ENCODE data around the gene KRTAP20-2.

Gene KRTAP20-2

DNA sequence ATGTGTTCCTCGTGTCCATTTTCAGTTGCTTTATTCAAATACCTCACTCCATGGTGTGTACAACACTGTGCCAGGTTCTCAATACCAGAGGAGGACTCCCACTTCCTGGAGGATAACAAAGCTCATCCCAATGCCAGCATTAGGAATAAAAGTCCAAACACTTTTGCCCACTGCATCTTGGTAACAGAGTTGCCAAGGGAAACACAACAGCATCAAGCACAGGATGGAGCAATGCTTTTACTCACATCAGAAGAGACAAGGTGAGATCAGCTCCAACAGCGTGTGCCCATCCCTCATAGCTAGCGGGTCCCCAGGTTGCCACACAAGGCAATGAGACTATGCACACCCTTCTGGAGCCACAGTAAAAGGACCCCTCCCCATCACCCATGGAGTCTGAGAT lies 11.6 kb upstream of the KRTAP20-2 start:
- Histone ChIP-seq H4K8ac (ENCODE audit: low read depth, low read length) (no peak overlapping the region), H2BK12ac (ENCODE audit: low read length) (no peak overlapping the region), H2BK120ac (ENCODE audit: insufficient read depth, low read length, poor library complexity) (no peak overlapping the region), H3K23ac (ENCODE audit: low read length) (no peak overlapping the region), H3K79me1 (ENCODE audit: low read length) (no peaks in the 10 kb centered on the region), H2AK5ac (ENCODE audit: low read length) (no peak overlapping the region), H3K9ac (ENCODE audit: low read length) (no peak overlapping the region), H4K91ac (ENCODE audit: low read depth, low read length) (no peak overlapping the region), H3K4me3 (ENCODE audit: low read depth, low read length) (no peak overlapping the region), H3K4me2 (ENCODE audit: low read length) (no peak overlapping the region), H2AFZ (ENCODE audit: insufficient read depth, low read length, poor library complexity) (no peak overlapping the region), H2BK5ac (ENCODE audit: low read depth, low read length, poor library complexity) (no peak overlapping the region), H3K4me1 (ENCODE audit: control insufficient read depth in 1 of 2, insufficient read depth in 2 of 2, low read length in 2 of 2) (no peaks in the 10 kb centered on the region), H3K27ac (ENCODE audit: low read depth, low read length) (no peak overlapping the region), H3K18ac (ENCODE audit: low read length) (no peak overlapping the region), H3K9me3 (ENCODE audit: insufficient read depth, low read depth, low read length) (peaks cover 1% of the 10 kb centered on the region), H3K79me2 (ENCODE audit: control insufficient read depth, insufficient read depth, low read length, poor library complexity) (no peaks in the 10 kb centered on the region), H3K36me3 (ENCODE audit: control insufficient read depth in 1 of 2, insufficient read depth in 2 of 2, low read length in 2 of 2) (no peaks in the 10 kb centered on the region), H3K27me3 (ENCODE audit: insufficient read depth, low read length) (no peaks in the 10 kb centered on the region), H4K12ac (ENCODE audit: low read depth, low read length) (no peak overlapping the region), H3K14ac (ENCODE audit: low read length) (no peak overlapping the region), H3K4ac (ENCODE audit: low read depth, low read length) (no peak overlapping the region)
- no CpG with 5 or more reads among the region's 3 CpGs for WGBS (ENCODE audit: extremely low coverage, insufficient coverage, insufficient read length)
- DNase-seq: no peak

- Histone ChIP-seq H3K4me3 (ENCODE audit: low read depth, low read length) (no peak overlapping the region), H3K27ac (ENCODE audit: low read depth, low read length) (no peak overlapping the region), H3K4me1 (ENCODE audit: control insufficient read depth in 1 of 2, insufficient read depth in 2 of 2, low read length in 2 of 2) (no peaks in the 10 kb centered on the region), H4K8ac (ENCODE audit: low read depth, low read length) (no peak overlapping the region), H3K4me2 (ENCODE audit: low read length) (no peak overlapping the region), H3K27me3 (ENCODE audit: insufficient read depth, low read length) (no peaks in the 10 kb centered on the region), H4K12ac (ENCODE audit: low read depth, low read length) (no peak overlapping the region), H2BK120ac (ENCODE audit: insufficient read depth, low read length, poor library complexity) (no peak overlapping the region), H3K36me3 (ENCODE audit: control insufficient read depth in 1 of 2, insufficient read depth in 2 of 2, low read length in 2 of 2) (no peaks in the 10 kb centered on the region), H3K79me2 (ENCODE audit: control insufficient read depth, insufficient read depth, low read length, poor library complexity) (no peaks in the 10 kb centered on the region), H3K4ac (ENCODE audit: low read depth, low read length) (no peak overlapping the region), H2AK5ac (ENCODE audit: low read length) (no peak overlapping the region), H3K79me1 (ENCODE audit: low read length) (no peaks in the 10 kb centered on the region), H2BK12ac (ENCODE audit: low read length) (no peak overlapping the region), H4K91ac (ENCODE audit: low read depth, low read length) (no peak overlapping the region), H2BK5ac (ENCODE audit: low read depth, low read length, poor library complexity) (no peak overlapping the region), H3K14ac (ENCODE audit: low read length) (no peak overlapping the region), H3K9me3 (ENCODE audit: insufficient read depth, low read depth, low read length) (peaks cover 1% of the 10 kb centered on the region), H3K18ac (ENCODE audit: low read length) (no peak overlapping the region), H3K23ac (ENCODE audit: low read length) (no peak overlapping the region), H2AFZ (ENCODE audit: insufficient read depth, low read length, poor library complexity) (no peak overlapping the region), H3K9ac (ENCODE audit: low read length) (no peak overlapping the region)
- no peak for DNase-seq
- WGBS (ENCODE audit: extremely low coverage, insufficient coverage, insufficient read length): no CpG with 5 or more reads among the region's 4 CpGs
Observed at GRCh38 chr21:30625449-30626165, 9.4 kb upstream of the KRTAP20-2 start.

- Histone ChIP-seq H2BK120ac (ENCODE audit: insufficient read depth, low read length, poor library complexity) (no peak overlapping the region), H2AK5ac (ENCODE audit: low read length) (no peak overlapping the region), H3K14ac (ENCODE audit: low read length) (no peak overlapping the region), H3K36me3 (ENCODE audit: control insufficient read depth in 1 of 2, insufficient read depth in 2 of 2, low read length in 2 of 2) (no peaks in the 10 kb centered on the region), H3K27ac (ENCODE audit: low read depth, low read length) (no peak overlapping the region), H3K4me1 (ENCODE audit: control insufficient read depth in 1 of 2, insufficient read depth in 2 of 2, low read length in 2 of 2) (no peaks in the 10 kb centered on the region), H3K18ac (ENCODE audit: low read length) (no peak overlapping the region), H3K23ac (ENCODE audit: low read length) (no peak overlapping the region), H2BK5ac (ENCODE audit: low read depth, low read length, poor library complexity) (no peak overlapping the region), H3K9me3 (ENCODE audit: insufficient read depth, low read depth, low read length) (peaks cover 1% of the 10 kb centered on the region), H3K4me2 (ENCODE audit: low read length) (no peak overlapping the region), H3K27me3 (ENCODE audit: insufficient read depth, low read length) (no peaks in the 10 kb centered on the region), H3K9ac (ENCODE audit: low read length) (no peak overlapping the region), H4K8ac (ENCODE audit: low read depth, low read length) (no peak overlapping the region), H3K79me2 (ENCODE audit: control insufficient read depth, insufficient read depth, low read length, poor library complexity) (no peaks in the 10 kb centered on the region), H3K79me1 (ENCODE audit: low read length) (no peaks in the 10 kb centered on the region), H2AFZ (ENCODE audit: insufficient read depth, low read length, poor library complexity) (no peak overlapping the region), H3K4ac (ENCODE audit: low read depth, low read length) (no peak overlapping the region), H3K4me3 (ENCODE audit: low read depth, low read length) (no peak overlapping the region), H4K91ac (ENCODE audit: low read depth, low read length) (no peak overlapping the region), H4K12ac (ENCODE audit: low read depth, low read length) (no peak overlapping the region), H2BK12ac (ENCODE audit: low read length) (no peak overlapping the region)
- WGBS (ENCODE audit: extremely low coverage, insufficient coverage, insufficient read length): no CpG with 5 or more reads among the region's 4 CpGs
- no peak for DNase-seq
Observed at GRCh38 chr21:30628109-30628508, 6.9 kb upstream of the KRTAP20-2 start.

DNA sequence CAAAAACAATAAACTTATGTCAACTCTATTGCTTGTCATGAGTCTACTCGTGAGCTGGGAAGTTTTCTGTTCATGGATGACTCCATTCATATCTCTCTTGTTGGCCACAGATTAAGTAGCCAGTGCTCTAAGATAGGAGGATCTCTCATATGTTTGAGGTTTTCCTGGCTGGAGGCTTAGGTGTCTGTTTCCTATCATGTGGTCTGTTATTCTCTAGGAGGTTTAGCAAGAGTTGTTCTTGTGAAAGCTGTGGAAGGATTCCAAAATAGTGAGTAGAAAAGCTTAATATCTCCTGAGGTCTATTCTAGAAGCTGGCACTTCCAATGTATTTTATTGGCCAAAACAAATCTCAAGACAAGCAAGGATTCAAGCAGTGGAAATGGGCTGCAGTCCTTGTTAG lies 5.8 kb upstream of the KRTAP20-2 start:
- H3K9ac ChIP-seq (ENCODE audit: low read length): no peak overlapping the region
- H3K9me3 ChIP-seq (ENCODE audit: insufficient read depth, low read depth, low read length): no peaks in the 10 kb centered on the region
- H3K4me3 ChIP-seq (ENCODE audit: low read depth, low read length): no peak overlapping the region
- no peak overlapping the region for H4K8ac ChIP-seq (ENCODE audit: low read depth, low read length)
- no peaks in the 10 kb centered on the region for H3K36me3 ChIP-seq (ENCODE audit: control insufficient read depth in 1 of 2, insufficient read depth in 2 of 2, low read length in 2 of 2)
- H3K4me1 ChIP-seq (ENCODE audit: control insufficient read depth in 1 of 2, insufficient read depth in 2 of 2, low read length in 2 of 2): no peaks in the 10 kb centered on the region
- H3K27me3 ChIP-seq (ENCODE audit: insufficient read depth, low read length): no peaks in the 10 kb centered on the region
- H4K12ac ChIP-seq (ENCODE audit: low read depth, low read length): no peak overlapping the region
- WGBS (ENCODE audit: extremely low coverage, insufficient coverage, insufficient read length): no CpG with 5 or more reads among the region's 1 CpG
- no peak overlapping the region for H3K4me2 ChIP-seq (ENCODE audit: low read length)
- H3K27ac ChIP-seq (ENCODE audit: low read depth, low read length): no peak overlapping the region
- no peak overlapping the region for H2AK5ac ChIP-seq (ENCODE audit: low read length)
- no peak overlapping the region for H4K91ac ChIP-seq (ENCODE audit: low read depth, low read length)
- H3K18ac ChIP-seq (ENCODE audit: low read length): no peak overlapping the region
- no peak overlapping the region for H2BK12ac ChIP-seq (ENCODE audit: low read length)
- H3K14ac ChIP-seq (ENCODE audit: low read length): no peak overlapping the region
- H2BK5ac ChIP-seq (ENCODE audit: low read depth, low read length, poor library complexity): no peak overlapping the region
- no peak overlapping the region for H2AFZ ChIP-seq (ENCODE audit: insufficient read depth, low read length, poor library complexity)
- DNase-seq: no peak
- H2BK120ac ChIP-seq (ENCODE audit: insufficient read depth, low read length, poor library complexity): no peak overlapping the region
- no peaks in the 10 kb centered on the region for H3K79me2 ChIP-seq (ENCODE audit: control insufficient read depth, insufficient read depth, low read length, poor library complexity)
- H3K4ac ChIP-seq (ENCODE audit: low read depth, low read length): no peak overlapping the region
- no peaks in the 10 kb centered on the region for H3K79me1 ChIP-seq (ENCODE audit: low read length)
- no peak overlapping the region for H3K23ac ChIP-seq (ENCODE audit: low read length)
